Aorta (tissue), 5 donors: ENCODE measurements around the gene BTD. TPM values are rescaled to one million over a fixed set of nuclear protein-coding genes. Genes with fewer than 3 reads are reported as not detected.

Experiments used
- ATAC-seq: fragments of 200-7000 bp; cut with Tn5 transposase; one replicate; pipeline ENCODE4 v1.9.1; 2022; ENCODE audit warnings: moderate library complexity; ENCODE audit not compliant: low FRiP score
- DNase-seq, 2 donors: peaks; one replicate each; pipeline ENCODE4 v3.0.0-alpha.2; 2020
- H3K27ac ChIP-seq, 2 donors: one replicate each; pipeline ENCODE4 v1.5.1; 2013; ENCODE audit warnings: low read length in 2 of 2, mild to moderate bottlenecking in 2 of 2, moderate library complexity in 2 of 2, control low read depth in 1 of 2, inconsistent platforms in 1 of 2, low read depth in 1 of 2
- H3K27me3 ChIP-seq, 2 donors: one replicate each; pipeline ENCODE4 v1.6.1; 2013; ENCODE audit warnings: control low read depth in 1 of 2, low read length in 1 of 2, mild to moderate bottlenecking in 1 of 2, moderate library complexity in 1 of 2; ENCODE audit not compliant: insufficient read depth in 2 of 2, control insufficient read depth in 1 of 2
- H3K36me3 ChIP-seq, 2 donors: one replicate each; pipeline ENCODE4 v1.6.1; 2013; ENCODE audit warnings: control low read depth in 1 of 2, low read length in 1 of 2, mild to moderate bottlenecking in 1 of 2; ENCODE audit not compliant: insufficient read depth in 2 of 2, control insufficient read depth in 1 of 2
- H3K4me1 ChIP-seq, 2 donors: one replicate each; pipeline ENCODE4 v1.6.1; 2013; ENCODE audit warnings: low read length in 2 of 2, control low read depth in 1 of 2, mild to moderate bottlenecking in 1 of 2, moderate library complexity in 1 of 2; ENCODE audit not compliant: insufficient read depth in 2 of 2, control insufficient read depth in 1 of 2
- H3K4me3 ChIP-seq, 2 donors: one replicate each; pipeline ENCODE4 v1.5.1; 2013; ENCODE audit warnings: low read length in 2 of 2, control low read depth in 1 of 2, mild to moderate bottlenecking in 1 of 2
- H3K9me3 ChIP-seq: one replicate; pipeline ENCODE4 v1.6.1; 2013; ENCODE audit warnings: mild to moderate bottlenecking, low read length; ENCODE audit not compliant: control insufficient read depth
- WGBS, 2 donors: extraction: QIAGEN DNeasy Blood & Tissue Kit; methylation state at CpG; one replicate each; pipeline ENCODE4 v1.1.7; 2013; 5-methylcytosine and 5-hydroxymethylcytosine counted together
- intact Hi-C, 2 donors: fragments of 100-400 bp; cut with DNase I; formaldehyde crosslinking; loops; one replicate each; pipeline versions ENCODE4 v1.14.2 to v1.15.0; 2022
- polyA plus RNA-seq, 2 donors: library from polyadenylated mRNA; stranded (reverse); fragments of 200-250 nt; gene quantifications; one replicate each; pipeline ENCODE4 v1.2.3, GENCODE V29; 2013
- total RNA-seq, 2 donors: library from RNA; stranded (reverse); fragmentation: NEBNext Ultra II Directional; extraction: Animal tissue kit (Norgen Biotek cat#: 25700); gene quantifications; one replicate each; pipeline ENCODE4 v1.2.1, GENCODE V29; 2021
- donor health status: healthy with polysubstance abuse.
- donor health status: Bipolar disorder and iron deficiency.
- donor health status: DM: no; HTN: no; CAD: no.
- donor health status: DM: no; HTN: no; CAD: no.
- donor health status: DM: yes; HTN: yes; CAD: no.

The BTD gene
- total and polyA plus RNA-seq, 4 donors: 8.4 to 20.5 (median 14.7) TPM

- WGBS, 2 donors: 87% methylated on average over 5 of the region's 5 CpGs
- no peaks in the 10 kb centered on the region for H3K4me1 ChIP-seq
- peaks cover 6% of the 10 kb centered on the region for H3K9me3 ChIP-seq
- no peak overlapping the region for H3K27ac ChIP-seq
- no peak for ATAC-seq
- intact Hi-C loops: no loop called here
- no peaks in the 10 kb centered on the region for H3K27me3 ChIP-seq
- no peak for DNase-seq
- no peak overlapping the region for H3K4me3 ChIP-seq
- H3K36me3 ChIP-seq: no peaks in the 10 kb centered on the region
These were observed 57.9 kb downstream of the BTD start for GRCh38 chr3:15659254-15659975.

GRCh38 chr3:15660055-15660935, 58.8 kb downstream of the BTD start:
- no peaks in the 10 kb centered on the region for H3K36me3 ChIP-seq
- 77 to 91% methylated on average over 7 of the region's 7 CpGs for WGBS, 2 donors
- no peak overlapping the region for H3K27ac ChIP-seq
- intact Hi-C loops: no loop called here
- no peak for ATAC-seq
- H3K9me3 ChIP-seq: peaks cover 6% of the 10 kb centered on the region
- no peak overlapping the region for H3K4me3 ChIP-seq
- no peaks in the 10 kb centered on the region for H3K27me3 ChIP-seq
- no peak for DNase-seq
- no peaks in the 10 kb centered on the region for H3K4me1 ChIP-seq

GRCh38 chr3:15664144-15664543, 62.6 kb downstream of the BTD start:
- Histone ChIP-seq H3K27ac (no peak overlapping the region), H3K4me3 (no peak overlapping the region), H3K36me3 (peaks cover 3% of the 10 kb centered on the region in 2 donors), H3K4me1 (no peaks in the 10 kb centered on the region), H3K27me3 (no peaks in the 10 kb centered on the region), H3K9me3 (no peaks in the 10 kb centered on the region)
- no peak for DNase-seq
- intact Hi-C loops: no loop called here
- no peak for ATAC-seq
- 93 to 97% methylated on average over 1 of the region's 1 CpG for WGBS, 2 donors

- ATAC-seq: no peak
- Histone ChIP-seq H3K9me3 (no peaks in the 10 kb centered on the region), H3K27ac (no peak overlapping the region), H3K36me3 (peaks cover 3% of the 10 kb centered on the region in 2 donors), H3K27me3 (no peaks in the 10 kb centered on the region), H3K4me3 (no peak overlapping the region), H3K4me1 (no peaks in the 10 kb centered on the region)
- no peak for DNase-seq
- 92 to 94% methylated on average over 5 of the region's 5 CpGs for WGBS, 2 donors
- intact Hi-C loops: no loop called here
These were observed 64.1 kb downstream of the BTD start for GRCh38 chr3:15665510-15666150.

GRCh38 chr3:15666277-15666676, 64.7 kb downstream of the BTD start:
- Histone ChIP-seq H3K27me3 (no peaks in the 10 kb centered on the region), H3K4me3 (no peak overlapping the region), H3K36me3 (peaks cover 3% of the 10 kb centered on the region in 2 donors), H3K4me1 (no peaks in the 10 kb centered on the region), H3K27ac (no peak overlapping the region), H3K9me3 (no peaks in the 10 kb centered on the region)
- WGBS, 2 donors: 85 to 88% methylated on average over 5 of the region's 5 CpGs
- ATAC-seq: no peak
- DNase-seq: no peak
- intact Hi-C loops: no loop called here

- H3K36me3 ChIP-seq: peaks cover 3 to 4% of the 10 kb centered on the region in 2 donors
- no peaks in the 10 kb centered on the region for H3K4me1 ChIP-seq
- H3K9me3 ChIP-seq: no peaks in the 10 kb centered on the region
- WGBS, 2 donors: 97% methylated on average over 3 of the region's 3 CpGs
- ATAC-seq (no peak), DNase-seq (no peak)
- H3K27me3 ChIP-seq: no peaks in the 10 kb centered on the region
- H3K27ac ChIP-seq: no peak overlapping the region
- no peak overlapping the region for H3K4me3 ChIP-seq
- intact Hi-C loops: no loop called here
These were observed 65.9 kb downstream of the BTD start for GRCh38 chr3:15667484-15667883.

GRCh38 chr3:15673536-15673935, 72.0 kb downstream of the BTD start:
- Histone ChIP-seq H3K27ac (no peak overlapping the region), H3K27me3 (no peaks in the 10 kb centered on the region), H3K4me3 (no peak overlapping the region), H3K36me3 (peaks cover 3 to 7% of the 10 kb centered on the region in 2 donors), H3K9me3 (no peaks in the 10 kb centered on the region), H3K4me1 (no peaks in the 10 kb centered on the region)
- DNase-seq (no peak), ATAC-seq (no peak)
- 91 to 100% methylated on average over 1 of the region's 1 CpG for WGBS, 2 donors
- intact Hi-C loops: no loop called here

GRCh38 chr3:15676259-15676658, 74.7 kb downstream of the BTD start:
- Histone ChIP-seq H3K9me3 (no peaks in the 10 kb centered on the region), H3K27me3 (no peaks in the 10 kb centered on the region), H3K27ac (no peak overlapping the region), H3K36me3 (peaks cover 3 to 8% of the 10 kb centered on the region in 2 donors), H3K4me1 (no peaks in the 10 kb centered on the region), H3K4me3 (no peak overlapping the region)
- ATAC-seq (no peak), DNase-seq (no peak)
- intact Hi-C loops: no loop called here
- WGBS, 2 donors: 80 to 89% methylated on average over 2 of the region's 2 CpGs
